ENCODE data around the gene KRTAP10-4. TPM values are rescaled to one million over a fixed set of nuclear protein-coding genes. Genes with fewer than 3 reads are reported as not detected.

KRTAP10-4 gene
- total RNA-seq, 2 experiments from 2014 or later: not detected

GRCh38 chr21:44527983-44528633 lies 45.4 kb upstream of the KRTAP10-4 start:
- H3K4me2 ChIP-seq (ENCODE audit: low read length): no peak overlapping the region
- H3K36me3 ChIP-seq (ENCODE audit: insufficient read depth, low read length): no peaks in the 10 kb centered on the region
- no peak overlapping the region for H2AFZ ChIP-seq (ENCODE audit: low read length)
- H3K27ac ChIP-seq (ENCODE audit: low read depth, low read length, poor library complexity, severe bottlenecking): no peak overlapping the region
- no peak overlapping the region for H3K4me3 ChIP-seq (ENCODE audit: low read depth, low read length, poor library complexity, severe bottlenecking)
- ChIA-PET CTCF (ENCODE audit: unreplicated experiment) (no interaction called here), POLR2A (no interaction called here)
- H3K79me2 ChIP-seq (ENCODE audit: insufficient read depth, low read depth, low read length): no peaks in the 10 kb centered on the region
- intact Hi-C loops (cut with micrococcal nuclease; ENCODE audit: unreplicated experiment): no loop called here
- no peaks in the 10 kb centered on the region for H3K9me2 ChIP-seq (ENCODE audit: insufficient read depth, low read length)
- no peak for DNase-seq (ENCODE audit: low spot score)
- no peaks in the 10 kb centered on the region for H4K20me1 ChIP-seq (ENCODE audit: insufficient read depth, low read length)
- no peaks in the 10 kb centered on the region for H3K4me1 ChIP-seq (ENCODE audit: insufficient read depth, low read length, poor library complexity, severe bottlenecking)
- no TSS peak for BruUV-seq (replicated peaks)
- TF ChIP-seq EZH2phosphoT487 (IDR thresholded peaks at IDR 0.05; ENCODE audit: borderline replicate concordance, low read depth, low read length) (no peak), CTCF (conservative IDR thresholded peaks at IDR 0.05; ENCODE audit: low read length) (no peak)
- H3K9me3 ChIP-seq (ENCODE audit: low read length): no peaks in the 10 kb centered on the region; the same call in 1 of the 2 replicates

- no peak for TF ChIP-seq EZH2phosphoT487 (IDR thresholded peaks at IDR 0.05; ENCODE audit: borderline replicate concordance, low read depth, low read length)
- TF ChIP-seq CTCF (conservative IDR thresholded peaks at IDR 0.05; ENCODE audit: low read length): no peak
- DNase-seq (ENCODE audit: low spot score): no peak
- Histone ChIP-seq H3K4me3 (ENCODE audit: low read depth, low read length, poor library complexity, severe bottlenecking) (no peak overlapping the region), H3K4me1 (ENCODE audit: insufficient read depth, low read length, poor library complexity, severe bottlenecking) (no peaks in the 10 kb centered on the region), H4K20me1 (ENCODE audit: insufficient read depth, low read length) (no peaks in the 10 kb centered on the region), H3K36me3 (ENCODE audit: insufficient read depth, low read length) (no peaks in the 10 kb centered on the region), H3K4me2 (ENCODE audit: low read length) (no peak overlapping the region), H3K9me3 (ENCODE audit: low read length) (no peaks in the 10 kb centered on the region; the same call in 1 of the 2 replicates), H2AFZ (ENCODE audit: low read length) (no peak overlapping the region), H3K9me2 (ENCODE audit: insufficient read depth, low read length) (no peaks in the 10 kb centered on the region), H3K79me2 (ENCODE audit: insufficient read depth, low read depth, low read length) (no peaks in the 10 kb centered on the region), H3K27ac (ENCODE audit: low read depth, low read length, poor library complexity, severe bottlenecking) (no peak overlapping the region)
- no TSS peak for BruUV-seq (replicated peaks)
- CTCF ChIA-PET (ENCODE audit: unreplicated experiment): no interaction called here
- POLR2A ChIA-PET: no interaction called here
- intact Hi-C loops (cut with micrococcal nuclease; ENCODE audit: unreplicated experiment): no loop called here
Observed at GRCh38 chr21:44528634-44528995, 44.9 kb upstream of the KRTAP10-4 start.

GRCh38 chr21:44529011-44529421 lies 44.5 kb upstream of the KRTAP10-4 start:
- Histone ChIP-seq H3K27ac (ENCODE audit: low read depth, low read length, poor library complexity, severe bottlenecking) (no peak overlapping the region), H3K9me3 (ENCODE audit: low read length) (no peaks in the 10 kb centered on the region; the same call in 1 of the 2 replicates), H3K36me3 (ENCODE audit: insufficient read depth, low read length) (no peaks in the 10 kb centered on the region), H2AFZ (ENCODE audit: low read length) (no peak overlapping the region), H3K4me2 (ENCODE audit: low read length) (no peak overlapping the region), H4K20me1 (ENCODE audit: insufficient read depth, low read length) (no peaks in the 10 kb centered on the region), H3K79me2 (ENCODE audit: insufficient read depth, low read depth, low read length) (no peaks in the 10 kb centered on the region), H3K9me2 (ENCODE audit: insufficient read depth, low read length) (no peaks in the 10 kb centered on the region), H3K4me1 (ENCODE audit: insufficient read depth, low read length, poor library complexity, severe bottlenecking) (no peaks in the 10 kb centered on the region), H3K4me3 (ENCODE audit: low read depth, low read length, poor library complexity, severe bottlenecking) (no peak overlapping the region)
- no TSS peak for BruUV-seq (replicated peaks)
- DNase-seq (ENCODE audit: low spot score): no peak
- TF ChIP-seq EZH2phosphoT487 (IDR thresholded peaks at IDR 0.05; ENCODE audit: borderline replicate concordance, low read depth, low read length) (no peak), CTCF (conservative IDR thresholded peaks at IDR 0.05; ENCODE audit: low read length) (no peak)
- intact Hi-C loops (cut with micrococcal nuclease; ENCODE audit: unreplicated experiment): no loop called here
- ChIA-PET CTCF (ENCODE audit: unreplicated experiment) (no interaction called here), POLR2A (no interaction called here)

Measured in OCI-LY7 (cell line).